IPS DF 4.7 (cell line): ENCODE results near the gene PYROXD2.

Source experiments
- DNase-seq: peaks from one replicate; pipeline ENCODE4 v3.0.0-alpha.2; 2013; ENCODE audit warnings: low spot score; ENCODE audit errors: extremely low read depth

The PYROXD2 gene

GRCh38 chr10:98414932-98415730 lies at the start of gene PYROXD2:
Gene PYROXD2, minus strand, starts transcription at chr10:98415182. Its CDS starts 47 bp downstream, at chr10:98415135.
- peak; percentile 62 for DNase-seq

GRCh38 chr10:98463976-98464754 lies 49.2 kb upstream of the PYROXD2 start:
- no peak for DNase-seq

GRCh38 chr10:98463016-98463415 lies 48.0 kb upstream of the PYROXD2 start:
- DNase-seq, result no peak

GRCh38 chr10:98461500-98461842 lies 46.5 kb upstream of the PYROXD2 start:
- no peak for DNase-seq

- no peak for DNase-seq
Measured at GRCh38 chr10:98460837-98461499, 46.0 kb upstream of the PYROXD2 start.

GRCh38 chr10:98458809-98459784 lies 44.1 kb upstream of the PYROXD2 start:
- no peak for DNase-seq

- no peak for DNase-seq
Measured at GRCh38 chr10:98457721-98458120, 42.7 kb upstream of the PYROXD2 start.

GRCh38 chr10:98456686-98457482 lies 41.9 kb upstream of the PYROXD2 start:
- DNase-seq, result no peak

- no peak for DNase-seq
Measured at GRCh38 chr10:98456043-98456570, 41.1 kb upstream of the PYROXD2 start.

GRCh38 chr10:98453729-98454128 lies 38.7 kb upstream of the PYROXD2 start:
- no peak for DNase-seq

- DNase-seq, result no peak
Measured at GRCh38 chr10:98450618-98451017, 35.6 kb upstream of the PYROXD2 start.

- DNase-seq, result no peak
Measured at GRCh38 chr10:98449287-98449686, 34.3 kb upstream of the PYROXD2 start.

GRCh38 chr10:98446661-98447221 lies 31.8 kb upstream of the PYROXD2 start, which contains the start of gene HPS1:
Gene HPS1, minus strand, starts transcription at chr10:98446935. Its CDS starts 3,695 bp downstream, at chr10:98443240.
- no peak for DNase-seq

GRCh38 chr10:98446151-98446660 lies 31.2 kb upstream of the PYROXD2 start:
- no peak for DNase-seq

- no peak for DNase-seq
Measured at GRCh38 chr10:98445200-98445812, 30.3 kb upstream of the PYROXD2 start.

- DNase-seq, result no peak
Measured at GRCh38 chr10:98444314-98445006, 29.5 kb upstream of the PYROXD2 start.

GRCh38 chr10:98438715-98439114 lies 23.7 kb upstream of the PYROXD2 start:
- no peak for DNase-seq

GRCh38 chr10:98436704-98437103 lies 21.7 kb upstream of the PYROXD2 start:
- no peak for DNase-seq
